Measurements from ENCODE around the gene MED4.

DNA sequence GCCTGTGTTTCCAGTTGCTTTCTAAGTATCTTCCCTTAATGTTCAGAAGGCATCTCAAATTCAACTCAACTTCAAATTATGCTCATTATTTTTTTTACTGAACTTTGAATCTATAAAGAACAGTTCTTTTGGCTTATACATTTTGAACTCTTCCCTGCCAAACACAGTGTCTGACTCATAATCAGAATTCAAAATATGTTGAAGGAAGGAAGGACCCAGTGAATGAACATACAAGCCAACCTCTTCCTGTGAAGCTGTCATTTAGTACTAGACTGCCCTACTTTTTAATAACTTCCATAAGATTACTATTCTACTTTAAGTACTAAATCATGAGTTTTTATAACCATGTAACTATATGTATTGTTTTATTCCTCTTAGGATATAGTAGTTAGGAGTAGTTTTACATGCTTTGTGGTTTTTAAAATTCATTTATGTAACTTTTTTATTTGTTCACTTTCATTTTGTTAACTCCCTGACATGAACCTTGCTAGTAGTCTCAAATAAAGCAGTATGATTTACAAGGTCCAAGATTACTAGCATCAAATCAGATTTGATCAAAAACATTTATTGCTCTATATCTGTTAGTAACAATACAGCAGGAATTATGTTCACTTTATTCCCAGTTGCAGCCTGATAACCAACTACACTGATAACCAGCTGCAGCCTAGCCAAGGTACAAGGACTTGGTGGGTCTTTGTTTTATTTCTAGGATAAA, 51.0 kb downstream of the MED4 start:
- TF ChIP-seq, protein P1, sequence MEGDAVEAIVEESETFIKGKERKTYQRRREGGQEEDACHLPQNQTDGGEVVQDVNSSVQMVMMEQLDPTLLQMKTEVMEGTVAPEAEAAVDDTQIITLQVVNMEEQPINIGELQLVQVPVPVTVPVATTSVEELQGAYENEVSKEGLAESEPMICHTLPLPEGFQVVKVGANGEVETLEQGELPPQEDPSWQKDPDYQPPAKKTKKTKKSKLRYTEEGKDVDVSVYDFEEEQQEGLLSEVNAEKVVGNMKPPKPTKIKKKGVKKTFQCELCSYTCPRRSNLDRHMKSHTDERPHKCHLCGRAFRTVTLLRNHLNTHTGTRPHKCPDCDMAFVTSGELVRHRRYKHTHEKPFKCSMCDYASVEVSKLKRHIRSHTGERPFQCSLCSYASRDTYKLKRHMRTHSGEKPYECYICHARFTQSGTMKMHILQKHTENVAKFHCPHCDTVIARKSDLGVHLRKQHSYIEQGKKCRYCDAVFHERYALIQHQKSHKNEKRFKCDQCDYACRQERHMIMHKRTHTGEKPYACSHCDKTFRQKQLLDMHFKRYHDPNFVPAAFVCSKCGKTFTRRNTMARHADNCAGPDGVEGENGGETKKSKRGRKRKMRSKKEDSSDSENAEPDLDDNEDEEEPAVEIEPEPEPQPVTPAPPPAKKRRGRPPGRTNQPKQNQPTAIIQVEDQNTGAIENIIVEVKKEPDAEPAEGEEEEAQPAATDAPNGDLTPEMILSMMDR (IDR thresholded peaks at IDR 0.05), result no peak
- no peak for TF ChIP-seq EP300 (IDR thresholded peaks at IDR 0.05; ENCODE audit: low read depth)
- TF ChIP-seq POLR2A (IDR thresholded peaks at IDR 0.05), result no peak
- no peak for TF ChIP-seq POLR2AphosphoS5 (IDR thresholded peaks at IDR 0.05)
